GM19023 (cell line): ENCODE data around the gene NUDT5.
"Not testable (repeated sequence)": the region's sequence is repeated elsewhere in the genome, so short reads cannot be mapped to it uniquely, and the experiment has no call there.

Source experiments
- ATAC-seq: cut with Tn5 transposase; IDR thresholded peaks from one replicate; pipeline ENCODE4 v1.9.1; 2021; ENCODE audit warnings: mild to moderate bottlenecking, moderate library complexity; ENCODE audit not compliant: unreplicated experiment

Gene NUDT5

GRCh38 chr10:12195603-12196506 lies at the start of gene NUDT5, which contains the start of gene CDC123:
NUDT5 (minus strand) TSS chr10:12195891; CDS start chr10:12186291, 9,600 bp downstream.
CDC123 (plus strand) TSS chr10:12196188; CDS start chr10:12196246, 58 bp downstream.
- ATAC-seq = peak; percentile 91

- ATAC-seq = no peak
These were observed 48.4 kb upstream of the NUDT5 start for GRCh38 chr10:12243864-12244620.

DNA sequence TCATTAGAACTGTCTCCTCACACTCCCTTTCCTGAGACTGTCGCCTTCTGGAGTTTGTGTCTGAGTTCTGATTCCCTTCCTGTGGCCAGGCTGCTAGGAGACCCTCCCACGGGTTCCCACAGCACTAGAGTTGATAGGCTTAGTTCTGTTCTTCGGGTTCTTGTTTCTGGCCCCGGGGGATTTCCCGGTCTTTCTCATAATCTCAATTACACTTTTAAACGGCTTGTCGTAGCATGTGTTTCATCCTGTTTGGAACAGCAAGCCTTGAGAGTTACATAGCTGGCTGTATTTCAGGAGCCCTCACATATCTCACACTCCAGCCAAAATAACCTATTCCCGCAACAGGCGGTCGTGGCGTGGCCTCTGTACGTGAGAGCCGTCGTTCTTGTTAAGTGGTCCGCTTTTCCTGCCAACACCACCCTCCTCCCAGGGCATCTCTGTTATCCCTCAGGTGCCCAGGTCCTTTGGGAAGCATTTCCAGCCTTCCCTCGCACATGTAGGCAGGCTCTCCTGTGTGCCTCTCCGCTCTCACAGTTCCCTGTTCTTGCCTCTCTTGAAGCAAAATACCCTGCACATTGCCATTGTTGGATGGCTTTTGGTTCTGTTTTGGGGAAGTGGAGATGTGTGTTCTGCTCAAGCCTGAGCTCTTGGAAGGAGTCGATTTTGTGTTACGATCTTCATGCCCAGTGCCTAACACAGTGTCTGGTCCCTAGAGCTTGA lies 46.3 kb upstream of the NUDT5 start:
- ATAC-seq = peak; percentile 69

DNA sequence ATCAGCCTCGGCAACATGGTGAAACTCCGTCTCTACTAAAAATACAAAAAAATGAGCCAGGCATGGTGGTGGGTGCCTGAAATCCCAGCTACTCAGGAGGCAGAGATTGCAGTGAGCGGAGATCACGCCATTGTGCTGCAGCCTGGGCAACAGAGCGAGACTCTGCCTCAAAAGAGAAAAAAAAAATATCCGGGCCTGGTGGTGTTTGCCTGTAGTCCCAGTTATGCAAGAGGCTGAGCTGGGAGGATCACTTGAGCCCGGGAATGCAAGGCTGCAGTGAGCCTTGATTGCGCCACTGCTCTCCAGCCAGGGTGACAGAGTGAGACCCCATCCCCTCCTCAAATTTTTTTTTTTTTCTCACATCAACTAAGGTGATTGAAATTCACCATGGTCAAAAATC lies 43.1 kb upstream of the NUDT5 start:
- no peak for ATAC-seq

DNA sequence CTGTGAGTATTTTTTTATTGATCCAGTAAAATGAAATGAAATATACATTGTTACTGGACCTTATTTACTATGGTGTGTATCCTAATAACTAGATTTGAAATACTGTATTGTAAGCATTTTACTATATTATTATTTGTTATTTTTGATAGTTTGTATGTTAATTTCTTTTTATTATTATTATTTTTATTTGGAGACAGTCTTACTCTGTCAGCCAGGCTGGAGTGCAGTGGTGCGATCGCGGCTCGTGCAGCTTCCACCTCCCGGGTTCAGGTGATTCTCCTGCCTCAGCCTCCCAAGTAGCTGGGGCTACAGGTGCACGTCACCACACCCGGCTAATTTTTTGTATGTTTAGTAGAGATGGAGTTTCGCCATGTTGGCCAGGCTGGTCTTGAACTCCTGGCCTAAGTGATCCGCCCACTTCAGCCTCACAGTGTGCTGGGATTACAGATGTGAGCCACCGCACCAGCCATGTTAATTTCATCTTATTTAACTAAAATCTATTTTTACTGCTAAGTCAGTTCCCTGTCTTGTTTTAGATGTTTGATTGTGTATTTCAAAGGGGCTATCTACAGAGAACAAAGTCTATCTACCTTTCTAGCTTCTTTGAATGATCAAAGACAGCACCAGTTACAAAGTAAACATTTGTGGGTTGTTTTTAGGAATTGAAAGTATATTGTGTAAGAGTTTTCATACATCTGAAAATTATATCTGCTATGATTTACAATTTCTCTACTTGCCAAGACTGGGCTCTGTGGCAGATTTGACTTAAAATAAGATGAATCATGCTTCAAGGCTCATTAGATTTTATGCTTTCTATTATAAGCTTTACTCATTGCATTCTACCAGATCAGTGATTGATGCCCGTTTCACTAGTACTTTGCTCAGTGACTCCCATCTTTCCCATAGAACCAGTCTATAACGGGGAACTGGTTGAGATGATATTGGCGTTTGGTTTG lies 41.9 kb upstream of the NUDT5 start:
- ATAC-seq = no peak

GRCh38 chr10:12235796-12236195 lies 40.1 kb upstream of the NUDT5 start:
- no peak for ATAC-seq

DNA sequence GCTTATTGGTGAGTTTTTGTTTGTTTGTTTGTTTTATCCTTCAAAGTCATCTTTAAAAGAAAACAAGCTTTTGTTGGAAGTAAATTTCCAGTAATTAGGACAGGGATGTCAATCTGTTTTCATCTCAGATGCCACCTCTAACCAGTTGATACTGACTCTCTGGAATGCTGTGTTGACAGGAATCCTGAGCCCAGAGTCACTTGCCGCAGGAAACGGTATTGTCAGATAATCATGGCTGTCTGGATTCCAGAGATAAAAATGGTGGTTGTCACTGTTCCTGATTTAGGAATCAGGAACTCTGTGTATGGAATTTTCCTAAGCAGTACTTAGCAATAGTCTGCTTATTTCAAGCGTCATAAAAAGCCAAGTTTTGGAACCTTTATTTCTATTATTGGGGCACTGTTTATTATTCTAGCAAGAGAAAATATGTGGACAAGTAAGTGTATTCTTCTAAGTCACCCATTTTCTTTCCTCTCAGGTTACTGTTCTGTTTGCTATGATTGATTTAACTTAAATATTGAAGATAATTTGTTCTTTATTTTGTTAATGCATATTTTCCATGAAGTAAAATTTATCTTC lies 39.5 kb upstream of the NUDT5 start:
- no peak for ATAC-seq

DNA sequence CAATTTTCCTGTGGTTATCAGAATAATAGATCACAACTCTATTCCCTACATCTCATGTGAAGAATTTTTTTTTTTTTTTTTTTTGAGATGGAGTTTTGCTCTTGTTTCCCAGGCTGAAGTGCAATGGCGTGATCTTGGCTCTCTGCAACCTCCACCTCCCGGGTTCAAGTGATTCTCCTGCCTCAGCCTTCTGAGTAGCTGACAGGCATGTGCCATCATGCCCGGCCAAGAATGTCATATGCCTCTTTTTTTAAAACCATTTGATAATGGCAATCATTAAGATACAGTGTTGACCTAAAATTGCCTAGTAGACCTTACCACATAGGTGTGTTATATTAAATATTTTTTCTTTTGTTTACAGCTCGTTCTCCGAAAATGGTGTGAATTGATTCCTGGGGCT lies 39.0 kb upstream of the NUDT5 start:
- not testable (repeated sequence) for ATAC-seq

- no peak for ATAC-seq
These were observed 33.2 kb upstream of the NUDT5 start for GRCh38 chr10:12228851-12229250.

GRCh38 chr10:12226438-12226837 lies 30.7 kb upstream of the NUDT5 start:
- ATAC-seq = not testable (repeated sequence)

GRCh38 chr10:12225444-12225843 lies 29.8 kb upstream of the NUDT5 start:
- ATAC-seq = no peak

DNA sequence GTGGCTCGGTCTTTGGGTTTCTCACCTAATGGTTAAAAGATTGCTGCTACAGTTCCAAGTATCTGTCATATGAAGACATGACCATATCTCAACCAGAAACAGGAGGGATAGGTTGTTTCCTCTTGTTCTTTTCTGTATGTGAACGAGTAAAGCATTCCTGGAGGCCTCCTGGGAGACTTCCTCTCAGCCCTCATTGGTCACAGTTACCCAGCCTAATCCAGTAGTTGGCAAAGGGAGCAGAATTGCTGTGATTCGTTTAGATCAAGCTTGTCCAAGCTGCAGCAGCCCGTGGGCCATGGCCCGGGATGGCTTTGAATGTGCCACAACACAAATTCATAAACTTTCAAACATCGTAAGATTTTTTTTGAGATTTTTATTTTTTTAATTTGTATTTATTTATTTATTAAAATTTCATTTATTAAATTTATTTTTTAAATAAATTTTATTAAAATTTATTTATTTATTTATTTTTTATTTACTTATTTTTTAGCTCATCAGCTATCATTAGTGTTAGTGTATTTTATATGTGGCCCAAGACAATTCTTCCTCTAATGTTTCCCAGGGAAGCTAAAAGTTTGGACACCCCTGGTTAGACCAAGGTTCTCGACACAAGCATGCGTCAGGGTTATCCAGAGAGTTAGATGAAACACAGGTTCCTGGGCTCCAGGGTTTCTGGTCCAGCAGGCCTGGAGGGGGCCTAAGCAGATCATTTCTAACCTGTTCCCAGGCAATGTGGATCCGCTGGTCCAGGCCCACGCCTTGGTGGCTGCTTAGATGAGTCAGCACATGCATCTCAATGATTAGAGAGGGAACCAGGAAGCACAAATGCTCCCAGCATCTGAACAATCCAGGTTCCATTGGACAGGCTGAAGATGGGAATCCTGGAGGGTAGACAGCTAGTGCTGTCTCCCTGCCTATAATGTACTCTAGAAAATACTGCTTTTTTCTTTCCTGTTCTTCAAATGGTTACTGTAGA lies 25.9 kb upstream of the NUDT5 start:
- ATAC-seq = no peak

- no peak for ATAC-seq
These were observed 23.3 kb upstream of the NUDT5 start for GRCh38 chr10:12218991-12219390.

GRCh38 chr10:12214763-12215218 lies 19.1 kb upstream of the NUDT5 start:
- no peak for ATAC-seq

DNA sequence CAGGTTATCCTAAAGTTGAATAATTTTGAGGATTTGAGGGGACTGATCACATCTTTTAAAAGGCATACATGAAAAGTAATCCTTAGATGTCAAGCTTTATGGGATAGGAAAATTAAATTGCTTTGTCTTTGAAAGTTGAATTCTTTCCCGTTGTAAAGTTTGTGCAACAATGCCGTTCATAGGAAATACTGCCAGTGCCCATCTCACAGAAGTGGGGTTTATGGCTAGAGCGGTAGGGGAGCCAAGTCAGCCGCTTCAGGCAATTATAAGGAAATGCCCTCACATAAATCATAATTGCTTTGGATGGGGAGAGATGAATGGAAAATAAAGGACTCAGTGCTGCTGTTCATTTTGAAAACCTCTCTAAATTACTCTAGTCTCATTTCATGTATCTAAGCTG lies 18.4 kb upstream of the NUDT5 start:
- ATAC-seq = no peak

DNA sequence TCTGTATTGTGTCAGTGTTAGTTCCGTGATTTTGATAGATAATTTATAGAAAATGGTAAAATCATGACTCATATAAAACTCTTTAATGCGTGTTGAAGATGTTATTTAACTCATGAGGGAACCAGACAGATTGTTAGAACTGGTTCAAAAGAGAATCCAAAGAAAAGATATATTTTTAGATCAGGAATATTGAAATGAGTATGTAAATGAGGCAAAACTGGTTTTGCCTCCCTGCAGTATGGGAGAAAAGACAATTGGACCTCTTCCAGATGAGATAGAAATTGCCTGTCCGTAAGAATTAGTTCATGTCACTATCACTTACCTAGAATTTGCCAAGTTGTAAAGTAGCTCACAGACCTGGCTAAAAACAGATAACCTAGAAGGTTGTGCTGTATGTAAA lies 17.9 kb upstream of the NUDT5 start:
- ATAC-seq = no peak

DNA sequence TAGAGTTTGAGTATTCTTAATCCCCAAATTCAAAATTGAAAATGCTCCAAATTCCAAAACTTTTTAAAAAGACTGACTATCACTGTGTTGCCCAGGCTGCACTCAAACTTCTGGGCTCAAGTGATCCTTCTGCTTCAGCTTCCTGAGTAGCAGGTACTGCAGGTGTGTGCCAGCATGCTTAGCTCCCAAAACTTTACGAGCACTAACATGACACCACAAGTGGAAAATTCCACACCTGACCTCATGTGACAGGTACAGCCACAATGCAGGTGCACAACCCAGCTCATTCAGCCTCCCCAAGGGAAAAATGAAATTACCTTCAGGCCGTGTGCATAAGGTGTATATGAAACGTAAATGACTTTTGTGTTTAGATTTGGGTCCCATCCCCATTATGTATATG lies 16.8 kb upstream of the NUDT5 start:
- no peak for ATAC-seq

GRCh38 chr10:12208460-12208859 lies 12.8 kb upstream of the NUDT5 start:
- no peak for ATAC-seq
